H9 (cell line): ENCODE results near the gene ATP6V0E1. TPM values are rescaled to one million over a fixed set of nuclear protein-coding genes. Genes with fewer than 3 reads are reported as not detected.

ENCODE experiments used
- DNase-seq: peaks from one replicate; pipeline ENCODE4 v3.0.0-alpha.2; 2017
- H2AFZ ChIP-seq: one replicate; pipeline ENCODE4 v1.6.1; 2013; ENCODE audit warnings: mild to moderate bottlenecking, low read length, control low read depth, moderate library complexity
- H2AK5ac ChIP-seq: 2 replicates; pipeline ENCODE4 v1.6.1; 2013; ENCODE audit warnings: low read length, control low read depth, mixed read lengths; ENCODE audit not compliant: insufficient read length
- H2BK120ac ChIP-seq: one replicate; pipeline ENCODE4 v1.6.1; 2013; ENCODE audit warnings: low read depth, mild to moderate bottlenecking, low read length, control low read depth, inconsistent platforms; ENCODE audit not compliant: poor library complexity, severe bottlenecking
- H2BK12ac ChIP-seq: 2 replicates; pipeline ENCODE4 v1.6.1; 2013; ENCODE audit warnings: low read length, control low read depth, mixed read lengths, low read depth; ENCODE audit not compliant: insufficient read length
- H2BK15ac ChIP-seq: 2 replicates; pipeline ENCODE4 v1.6.1; 2013; ENCODE audit warnings: low read depth, low read length, control low read depth
- H2BK20ac ChIP-seq: one replicate; pipeline ENCODE4 v1.6.1; 2013; ENCODE audit warnings: low read depth, mild to moderate bottlenecking, low read length, control low read depth, inconsistent platforms; ENCODE audit not compliant: poor library complexity, severe bottlenecking
- H2BK5ac ChIP-seq: 2 replicates; pipeline ENCODE4 v1.6.1; 2013; ENCODE audit warnings: low read length, control low read depth, mixed read lengths; ENCODE audit not compliant: insufficient read length
- H3K14ac ChIP-seq: 2 replicates; pipeline ENCODE4 v1.6.1; 2013; ENCODE audit warnings: low read length, control low read depth; ENCODE audit not compliant: insufficient read depth
- H3K18ac ChIP-seq: 2 replicates; pipeline ENCODE4 v1.6.1; 2013; ENCODE audit warnings: low read depth, mild to moderate bottlenecking, mixed read lengths, low read length, control low read depth; ENCODE audit not compliant: insufficient read length
- H3K23ac ChIP-seq: 2 replicates; pipeline ENCODE4 v1.6.1; 2013; ENCODE audit warnings: low read length, control low read depth, mixed read lengths, low read depth; ENCODE audit not compliant: insufficient read length
- H3K23me2 ChIP-seq: 2 replicates; pipeline ENCODE4 v1.6.1; 2013; ENCODE audit warnings: low read depth, mild to moderate bottlenecking, mixed read lengths, low read length, control low read depth; ENCODE audit not compliant: insufficient read length, poor library complexity, severe bottlenecking
- H3K27ac ChIP-seq: 2 replicates; pipeline ENCODE4 v1.5.1; 2013; ENCODE audit warnings: low read length, control low read depth, mixed read lengths, low read depth; ENCODE audit not compliant: insufficient read length
- H3K27me3 ChIP-seq: 2 replicates; pipeline ENCODE4 v1.6.1; 2013; ENCODE audit warnings: low read length, control low read depth, inconsistent platforms; ENCODE audit not compliant: insufficient read depth
- H3K4ac ChIP-seq: 2 replicates; pipeline ENCODE4 v1.6.1; 2013; ENCODE audit warnings: low read depth, mild to moderate bottlenecking, control low read depth, inconsistent platforms, low read length, moderate library complexity
- H3K4me1 ChIP-seq: 2 replicates; pipeline ENCODE4 v1.6.1; 2013; ENCODE audit warnings: low read length, control low read depth, inconsistent platforms; ENCODE audit not compliant: insufficient read depth
- H3K4me2 ChIP-seq: 2 replicates; pipeline ENCODE4 v1.6.1; 2013; ENCODE audit warnings: low read length, control low read depth, mixed read lengths; ENCODE audit not compliant: insufficient read length, insufficient read depth
- H3K56ac ChIP-seq: 2 replicates; pipeline ENCODE4 v1.6.1; 2013; ENCODE audit warnings: low read depth, mild to moderate bottlenecking, mixed read lengths, low read length, control low read depth; ENCODE audit not compliant: insufficient read length
- H3K79me1 ChIP-seq: 2 replicates; pipeline ENCODE4 v1.6.1; 2013; ENCODE audit warnings: low read depth, mild to moderate bottlenecking, moderate library complexity, low read length, control low read depth, inconsistent platforms; ENCODE audit not compliant: insufficient read depth, poor library complexity, severe bottlenecking
- H3K79me2 ChIP-seq: 2 replicates; pipeline ENCODE4 v1.6.1; 2013; ENCODE audit warnings: low read length, control low read depth, inconsistent platforms; ENCODE audit not compliant: insufficient read depth
- H3K9ac ChIP-seq: 2 replicates; pipeline ENCODE4 v1.6.1; 2013; ENCODE audit warnings: low read length, control low read depth, mixed read lengths; ENCODE audit not compliant: insufficient read length; ENCODE audit errors: extremely low read depth
- H3K9me3 ChIP-seq: one replicate; pipeline ENCODE4 v1.6.1; 2013; ENCODE audit warnings: low read depth, low read length, inconsistent platforms; ENCODE audit not compliant: control insufficient read depth
- H3T11ph ChIP-seq: one replicate; pipeline ENCODE4 v1.6.1; 2013; ENCODE audit warnings: mild to moderate bottlenecking, low read length, control low read depth, inconsistent platforms
- H4K20me1 ChIP-seq: one replicate; pipeline ENCODE4 v1.6.1; 2013; ENCODE audit not compliant: control insufficient read depth, insufficient read length, insufficient read depth
- H4K5ac ChIP-seq: 2 replicates; pipeline ENCODE4 v1.6.1; 2013; ENCODE audit warnings: low read depth, mild to moderate bottlenecking, mixed read lengths, low read length, control low read depth; ENCODE audit not compliant: insufficient read length
- H4K8ac ChIP-seq: replicated peaks from 2 replicates; pipeline ENCODE4 v1.6.1; 2013; ENCODE audit warnings: low read length, control low read depth, mixed read lengths, low read depth; ENCODE audit not compliant: insufficient read length
- H4K91ac ChIP-seq: 2 replicates; pipeline ENCODE4 v1.6.1; 2013; ENCODE audit warnings: low read depth, mild to moderate bottlenecking, moderate library complexity, mixed read lengths, low read length, control low read depth; ENCODE audit not compliant: insufficient read length
- H3K27ac Mint-ChIP-seq, 3 experiments: 2 replicates in 2 of 3; 3 replicates in 1 of 3; pipeline ENCODE4 v1.8.0; 2020 to 2021; ENCODE audit warnings: mixed read lengths in 3 of 3, mild to moderate bottlenecking in 1 of 3, moderate library complexity in 1 of 3
- H3K27me3 Mint-ChIP-seq: 2 replicates; pipeline ENCODE4 v1.8.0; 2021; ENCODE audit warnings: low read depth, mild to moderate bottlenecking, moderate library complexity, mixed read lengths
- H3K36me3 Mint-ChIP-seq, 3 experiments: 2 replicates in 2 of 3; 3 replicates in 1 of 3; pipeline ENCODE4 v1.8.0; 2020 to 2021; ENCODE audit warnings: low read depth in 3 of 3, mixed read lengths in 3 of 3; ENCODE audit not compliant: insufficient read depth in 1 of 3
- H3K4me1 Mint-ChIP-seq, 2 experiments: 2 replicates each; pipeline ENCODE4 v1.8.0; 2020; ENCODE audit warnings: mixed read lengths in 2 of 2
- H3K4me3 Mint-ChIP-seq, 2 experiments: 2 replicates in 1 of 2; 3 replicates in 1 of 2; pipeline ENCODE4 v1.8.0; 2020 to 2021; ENCODE audit warnings: mild to moderate bottlenecking in 2 of 2, mixed read lengths in 2 of 2, moderate library complexity in 1 of 2
- H3K9me3 Mint-ChIP-seq, 2 experiments: 2 replicates in 1 of 2; 3 replicates in 1 of 2; pipeline ENCODE4 v1.8.0; 2020; ENCODE audit warnings: mild to moderate bottlenecking in 2 of 2, mixed read lengths in 2 of 2, moderate library complexity in 1 of 2
- WGBS: extraction: QIAGEN DNeasy Blood & Tissue Kit; methylation state at CpG from one replicate; pipeline ENCODE4 v1.1.7; 2013; ENCODE audit warnings: missing lambda C conversion rate, low lambda C conversion rate, mixed read lengths; ENCODE audit not compliant: insufficient read length; ENCODE audit errors: extremely low coverage; 5-methylcytosine and 5-hydroxymethylcytosine counted together
- total RNA-seq: library from RNA; stranded (reverse); gene quantifications from 2 replicates; pipeline ENCODE4 v1.2.1, GENCODE V29; 2021
- TF ChIP-seq, protein P1 (sequence below): fragments of 200-600 bp; sonication (generic); conservative IDR thresholded peaks from 3 replicates; pipeline ENCODE4 v1.8.0; 2021; ENCODE audit warnings: antibody characterized with exemption, mild to moderate bottlenecking

The ATP6V0E1 gene
- total RNA-seq, 1 experiment from 2014 or later: 101 TPM

DNA sequence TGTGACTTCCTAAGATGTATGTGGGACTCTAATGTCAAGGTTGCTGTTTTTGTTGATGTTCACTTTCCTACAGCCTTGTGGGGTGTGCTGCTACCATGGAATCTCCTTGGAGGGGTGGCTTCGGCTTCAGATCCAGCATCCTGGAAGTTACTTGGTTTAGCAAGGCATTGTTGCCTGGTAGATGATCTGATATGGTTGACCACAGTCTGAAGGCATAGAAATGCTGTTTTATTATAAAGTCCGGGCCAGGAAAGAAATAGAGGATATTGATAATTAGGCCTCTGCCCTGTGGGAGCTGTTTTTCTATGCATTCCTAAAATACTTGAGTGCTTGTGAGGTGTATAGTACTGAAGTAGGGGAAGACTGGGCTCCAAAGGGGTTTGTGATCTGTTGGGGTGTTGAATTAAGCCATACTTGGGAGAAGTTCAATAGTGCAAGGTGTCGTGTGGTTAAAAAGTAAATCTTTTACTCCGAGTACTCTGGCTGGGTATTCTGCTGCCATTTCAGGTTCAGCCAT lies 45.3 kb downstream of the ATP6V0E1 start:
- H3K4me1 Mint-ChIP-seq: no peaks in the 10 kb centered on the region
- Histone ChIP-seq H2BK120ac (no peak overlapping the region), H2BK20ac (no peak overlapping the region), H4K8ac (no peak overlapping the region), H3K56ac (no peak overlapping the region), H2BK12ac (no peak overlapping the region), H3K23ac (no peak overlapping the region), H3K4me2 (no peak overlapping the region), H3K4me1 (no peaks in the 10 kb centered on the region), H2AFZ (no peak overlapping the region), H2AK5ac (no peak overlapping the region), H3K27me3 (no peaks in the 10 kb centered on the region), H3T11ph (no peak overlapping the region), H4K5ac (no peak overlapping the region), H3K79me1 (no peaks in the 10 kb centered on the region), H2BK15ac (no peak overlapping the region), H3K9me3 (no peaks in the 10 kb centered on the region), H3K18ac (no peak overlapping the region), H4K91ac (no peak overlapping the region), H3K27ac (no peak overlapping the region), H2BK5ac (no peak overlapping the region), H4K20me1 (no peaks in the 10 kb centered on the region), H3K14ac (no peak overlapping the region), H3K4ac (no peak overlapping the region), H3K79me2 (peaks cover 2% of the 10 kb centered on the region; the same call in 1 of the 2 replicates), H3K23me2 (no peaks in the 10 kb centered on the region), H3K9ac (no peak overlapping the region)
- TF ChIP-seq, protein P1, sequence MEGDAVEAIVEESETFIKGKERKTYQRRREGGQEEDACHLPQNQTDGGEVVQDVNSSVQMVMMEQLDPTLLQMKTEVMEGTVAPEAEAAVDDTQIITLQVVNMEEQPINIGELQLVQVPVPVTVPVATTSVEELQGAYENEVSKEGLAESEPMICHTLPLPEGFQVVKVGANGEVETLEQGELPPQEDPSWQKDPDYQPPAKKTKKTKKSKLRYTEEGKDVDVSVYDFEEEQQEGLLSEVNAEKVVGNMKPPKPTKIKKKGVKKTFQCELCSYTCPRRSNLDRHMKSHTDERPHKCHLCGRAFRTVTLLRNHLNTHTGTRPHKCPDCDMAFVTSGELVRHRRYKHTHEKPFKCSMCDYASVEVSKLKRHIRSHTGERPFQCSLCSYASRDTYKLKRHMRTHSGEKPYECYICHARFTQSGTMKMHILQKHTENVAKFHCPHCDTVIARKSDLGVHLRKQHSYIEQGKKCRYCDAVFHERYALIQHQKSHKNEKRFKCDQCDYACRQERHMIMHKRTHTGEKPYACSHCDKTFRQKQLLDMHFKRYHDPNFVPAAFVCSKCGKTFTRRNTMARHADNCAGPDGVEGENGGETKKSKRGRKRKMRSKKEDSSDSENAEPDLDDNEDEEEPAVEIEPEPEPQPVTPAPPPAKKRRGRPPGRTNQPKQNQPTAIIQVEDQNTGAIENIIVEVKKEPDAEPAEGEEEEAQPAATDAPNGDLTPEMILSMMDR: no peak
- no peak overlapping the region for H3K4me3 Mint-ChIP-seq
- no CpG with 5 or more reads among the region's 4 CpGs for WGBS
- H3K9me3 Mint-ChIP-seq: no peaks in the 10 kb centered on the region
- no peak for DNase-seq
- no peaks in the 10 kb centered on the region for H3K27me3 Mint-ChIP-seq
- H3K36me3 Mint-ChIP-seq: peaks cover 3 to 10% (median 4%) of the 10 kb centered on the region in 3 experiments; a peak in 4 of 7 replicates
- no peak overlapping the region for H3K27ac Mint-ChIP-seq
